Thymus (tissue), 11 donors: ENCODE data around the gene POMT2. TPM values are rescaled to one million over a fixed set of nuclear protein-coding genes. Genes with fewer than 3 reads are reported as not detected.

Source experiments
- DNase-seq, 9 donors: peaks; one replicate each; pipeline ENCODE4 v3.0.0-alpha.2; 2013; ENCODE audit warnings: low spot score in 9 of 9, low read depth in 6 of 9, missing footprints in 1 of 9
- H3K27ac ChIP-seq, 2 donors: one replicate each; pipeline ENCODE4 v1.5.1; 2013; ENCODE audit warnings: control low read depth in 1 of 2, low read depth in 1 of 2, low read length in 1 of 2, mild to moderate bottlenecking in 1 of 2, moderate library complexity in 1 of 2
- H3K27me3 ChIP-seq, 2 donors: one replicate each; pipeline ENCODE4 v1.5.1; 2013; ENCODE audit warnings: low read length in 1 of 2; ENCODE audit not compliant: control insufficient read depth in 2 of 2, insufficient read depth in 1 of 2
- H3K36me3 ChIP-seq, 2 donors: one replicate each; pipeline ENCODE4 v1.5.1; 2013; ENCODE audit warnings: low read length in 1 of 2, mild to moderate bottlenecking in 1 of 2, moderate library complexity in 1 of 2; ENCODE audit not compliant: control insufficient read depth in 2 of 2, insufficient read depth in 2 of 2
- H3K4me1 ChIP-seq, 2 donors: one replicate each; pipeline ENCODE4 v1.5.1; 2013; ENCODE audit warnings: low read length in 2 of 2; ENCODE audit not compliant: control insufficient read depth in 2 of 2, insufficient read depth in 2 of 2
- H3K4me3 ChIP-seq, 2 donors: one replicate each; pipeline ENCODE4 v1.5.1; 2013; ENCODE audit warnings: low read length in 2 of 2, control low read depth in 1 of 2, mild to moderate bottlenecking in 1 of 2
- H3K9me3 ChIP-seq, 2 donors: one replicate each; pipeline ENCODE4 v1.5.1; 2013; ENCODE audit warnings: low read length in 1 of 2, mild to moderate bottlenecking in 1 of 2; ENCODE audit not compliant: control insufficient read depth in 2 of 2, insufficient read depth in 1 of 2
- WGBS: extraction: QIAGEN DNeasy Blood & Tissue Kit; methylation state at CpG from one replicate; pipeline ENCODE4 v1.1.7; 2013; 5-methylcytosine and 5-hydroxymethylcytosine counted together
- polyA plus RNA-seq: library from polyadenylated mRNA; stranded (reverse); fragments of 200-250 nt; gene quantifications from one replicate; pipeline ENCODE4 v1.2.3, GENCODE V29; 2013
- total RNA-seq: library from RNA; stranded (reverse); fragments of 120-200 nt; gene quantifications from one replicate; pipeline ENCODE4 v1.2.4, GENCODE V29; 2013
- donor health status: healthy.

The POMT2 gene
- total and polyA plus RNA-seq, 2 donors: 3.5 to 11.1 TPM

DNA sequence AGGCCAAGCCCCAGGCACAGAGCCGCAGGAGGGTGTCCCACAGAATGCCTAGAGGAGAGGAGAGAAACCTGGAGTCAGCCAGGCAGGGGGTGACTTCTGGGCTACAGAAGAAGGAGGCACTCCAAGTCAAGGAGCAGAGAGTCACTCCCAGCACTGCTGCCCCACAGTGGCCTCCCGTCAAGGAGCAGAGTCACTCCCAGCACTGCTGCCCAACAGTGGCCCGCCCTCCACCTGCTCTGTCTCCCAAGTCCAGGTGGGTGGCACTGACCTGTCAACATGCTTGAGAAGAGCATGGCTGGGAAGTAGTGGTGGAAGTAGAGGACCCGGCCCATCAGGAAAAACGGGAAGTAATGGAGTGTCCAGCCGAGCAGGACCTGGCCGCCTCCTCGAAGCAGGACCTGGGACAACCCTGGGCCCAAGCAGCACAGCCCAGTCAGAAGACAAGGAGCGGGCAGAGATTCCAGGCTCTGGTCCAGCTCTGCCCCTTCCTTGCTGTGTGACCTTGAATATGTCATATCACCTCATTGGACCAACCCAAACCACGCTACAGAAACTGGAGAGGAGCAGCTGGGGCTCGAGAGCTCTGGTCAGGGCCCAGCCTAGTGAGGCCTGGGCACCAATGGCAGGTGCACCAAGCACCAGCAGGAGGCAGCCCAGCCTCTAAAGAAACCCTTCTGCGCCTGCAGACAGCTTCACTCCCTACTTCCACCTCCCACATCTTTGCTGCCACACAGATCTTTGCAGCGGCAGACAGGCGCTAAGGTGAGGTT is 42.0 kb downstream of the POMT2 start:
- H3K36me3 ChIP-seq: no peaks in the 10 kb centered on the region
- DNase-seq: no peak

DNA sequence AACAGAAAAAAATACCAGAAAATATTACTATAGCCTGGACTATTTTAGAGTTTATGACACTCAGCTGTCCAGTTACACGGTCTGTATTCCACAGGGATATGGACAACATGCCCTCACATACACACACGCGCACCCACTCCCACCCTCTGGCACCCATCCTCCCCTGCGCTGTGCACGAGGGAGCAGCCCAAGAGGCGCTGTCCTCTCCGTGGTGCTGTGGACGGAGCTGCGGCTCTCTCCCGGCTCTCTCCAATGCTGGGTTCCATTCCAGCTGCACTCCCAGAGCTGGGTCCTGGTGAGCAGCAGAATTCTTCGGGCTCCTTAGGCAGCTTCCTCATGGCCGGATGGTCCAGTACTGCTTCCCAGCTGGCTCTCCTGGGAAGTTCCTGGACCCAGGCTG is 43.7 kb downstream of the POMT2 start:
- Histone ChIP-seq H3K36me3 (no peaks in the 10 kb centered on the region), H3K4me3 (no peak overlapping the region), H3K9me3 (no peaks in the 10 kb centered on the region), H3K4me1 (no peaks in the 10 kb centered on the region), H3K27ac (no peak overlapping the region), H3K27me3 (peaks cover 4 to 9% of the 10 kb centered on the region in 2 donors)
- 92% methylated on average over 12 of the region's 12 CpGs for WGBS
- no peak for DNase-seq

More for the DNA sequence above, 42.0 kb downstream of the POMT2 start:
- H3K27ac ChIP-seq: no peak overlapping the region
- H3K4me1 ChIP-seq: no peaks in the 10 kb centered on the region
- no peaks in the 10 kb centered on the region for H3K9me3 ChIP-seq
- WGBS: 99% methylated on average over 14 of the region's 14 CpGs
- H3K4me3 ChIP-seq: no peak overlapping the region
- no peaks in the 10 kb centered on the region for H3K27me3 ChIP-seq

DNA sequence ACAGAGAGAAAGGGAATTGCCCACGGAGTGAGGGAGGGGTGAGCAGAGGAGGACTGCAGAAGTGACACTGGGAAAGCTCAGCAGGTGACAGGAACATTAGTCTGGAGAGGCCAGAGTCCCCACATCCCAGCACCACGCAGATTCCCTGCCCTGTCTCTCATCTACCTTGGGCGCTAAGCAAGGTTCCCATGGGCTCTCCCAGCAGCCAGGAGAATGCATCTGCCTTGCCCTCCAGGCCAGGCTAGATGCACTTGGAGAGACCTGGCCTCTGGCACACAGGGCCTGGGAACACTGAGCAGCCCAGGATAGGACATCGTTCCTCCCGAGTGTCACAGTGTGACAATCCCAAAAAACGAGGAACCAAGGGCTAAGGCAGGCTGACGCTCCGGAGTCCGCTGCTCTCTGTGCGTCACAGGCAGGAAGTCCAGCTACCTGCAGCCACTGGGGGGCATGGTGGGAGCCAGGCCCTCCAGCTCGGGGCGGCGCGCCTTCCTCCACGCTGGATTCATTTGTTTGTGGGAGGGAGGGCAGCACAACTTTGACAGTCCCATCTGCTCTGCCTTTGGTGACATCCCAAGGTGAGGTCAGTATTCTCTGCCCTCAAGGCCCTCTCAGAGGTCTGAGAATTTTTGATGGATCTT is 44.3 kb downstream of the POMT2 start:
- H3K9me3 ChIP-seq: no peaks in the 10 kb centered on the region
- WGBS: 95% methylated on average over 15 of the region's 15 CpGs
- no peak overlapping the region for H3K27ac ChIP-seq
- H3K4me3 ChIP-seq: no peak overlapping the region
- H3K36me3 ChIP-seq: no peaks in the 10 kb centered on the region
- no peak for DNase-seq
- no peaks in the 10 kb centered on the region for H3K4me1 ChIP-seq
- peaks cover 6 to 14% of the 10 kb centered on the region in 2 donors for H3K27me3 ChIP-seq

DNA sequence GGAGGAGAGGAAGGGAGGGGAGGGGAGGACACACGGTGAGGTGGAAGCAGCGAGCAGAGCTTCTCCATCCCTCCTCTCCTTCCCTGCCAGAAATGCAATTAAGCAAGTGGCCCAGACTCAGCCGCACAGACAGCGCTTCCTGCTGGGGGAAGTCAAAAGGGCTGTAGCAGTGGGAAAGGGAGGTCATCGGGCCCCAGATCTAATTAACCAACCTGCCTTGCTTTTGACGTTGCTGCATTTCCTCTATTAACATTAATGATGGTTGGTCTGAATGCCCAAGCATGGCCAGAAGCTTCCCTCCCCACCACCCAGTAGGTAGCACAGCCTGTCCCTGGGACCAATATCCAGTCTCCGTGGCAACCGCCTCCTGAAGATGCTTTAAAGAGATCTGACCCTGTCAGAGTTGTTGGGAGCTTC is 45.1 kb downstream of the POMT2 start:
- DNase-seq: no peak
- Histone ChIP-seq H3K9me3 (no peaks in the 10 kb centered on the region), H3K4me3 (no peak overlapping the region), H3K27ac (no peak overlapping the region), H3K36me3 (no peaks in the 10 kb centered on the region), H3K27me3 (peaks cover 14 to 22% of the 10 kb centered on the region in 2 donors), H3K4me1 (no peaks in the 10 kb centered on the region)
- 75% methylated on average over 8 of the region's 8 CpGs for WGBS

DNA sequence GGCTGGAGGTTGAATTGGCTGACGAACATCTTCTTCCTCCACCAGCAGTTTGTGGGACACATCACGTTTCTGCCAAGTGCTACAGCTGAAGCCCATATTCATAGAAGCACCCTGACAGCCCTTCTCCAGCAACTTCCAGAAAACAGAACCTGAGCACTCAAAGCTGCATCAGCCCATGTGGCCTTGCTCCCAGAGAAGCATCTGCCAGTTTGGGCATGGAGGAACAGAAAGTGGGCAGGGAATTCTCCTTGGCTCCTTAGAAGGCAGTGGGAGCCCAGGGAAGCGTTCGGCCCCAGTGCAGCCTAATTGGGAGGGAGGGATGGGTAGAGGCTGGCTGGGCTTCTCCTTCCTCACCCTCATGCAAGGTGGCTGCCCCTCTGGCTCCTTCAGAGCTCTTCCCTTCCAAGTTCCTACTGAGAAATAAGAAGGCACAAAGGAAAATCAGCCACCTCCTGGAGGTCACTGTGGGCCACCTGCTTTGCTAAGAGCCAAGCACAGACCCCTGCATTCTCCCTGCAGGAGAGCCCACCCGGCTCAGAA is 45.6 kb downstream of the POMT2 start:
- Histone ChIP-seq H3K27me3 (peaks cover 19 to 27% of the 10 kb centered on the region in 2 donors), H3K36me3 (no peaks in the 10 kb centered on the region), H3K27ac (no peak overlapping the region), H3K9me3 (no peaks in the 10 kb centered on the region), H3K4me3 (no peak overlapping the region), H3K4me1 (no peaks in the 10 kb centered on the region)
- DNase-seq: no peak
- WGBS: 96% methylated on average over 5 of the region's 5 CpGs

DNA sequence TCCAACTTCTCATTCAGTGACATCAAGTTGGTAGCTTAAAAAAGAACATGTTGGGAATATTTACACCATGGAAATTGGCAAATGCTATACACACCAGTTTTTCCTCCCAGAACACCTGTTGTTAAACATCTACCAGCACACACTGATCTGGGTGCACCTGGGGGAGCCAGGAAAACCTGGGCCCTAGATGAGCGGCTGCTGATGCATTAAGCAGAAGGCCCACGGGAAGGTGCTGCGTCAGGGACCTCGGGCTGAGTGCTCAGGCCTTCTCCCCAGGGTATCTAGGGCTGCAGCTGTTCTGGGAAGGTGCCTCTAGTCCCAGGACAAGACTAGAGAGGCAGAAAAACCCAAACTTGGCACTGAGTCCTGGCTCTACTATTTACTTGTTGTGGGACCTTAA is 46.9 kb downstream of the POMT2 start:
- Histone ChIP-seq H3K36me3 (no peaks in the 10 kb centered on the region), H3K27me3 (peaks cover 29 to 40% of the 10 kb centered on the region in 2 donors), H3K4me1 (no peaks in the 10 kb centered on the region), H3K27ac (no peak overlapping the region), H3K4me3 (no peak overlapping the region), H3K9me3 (no peaks in the 10 kb centered on the region)
- WGBS: 82% methylated on average over 4 of the region's 4 CpGs
- no peak for DNase-seq

DNA sequence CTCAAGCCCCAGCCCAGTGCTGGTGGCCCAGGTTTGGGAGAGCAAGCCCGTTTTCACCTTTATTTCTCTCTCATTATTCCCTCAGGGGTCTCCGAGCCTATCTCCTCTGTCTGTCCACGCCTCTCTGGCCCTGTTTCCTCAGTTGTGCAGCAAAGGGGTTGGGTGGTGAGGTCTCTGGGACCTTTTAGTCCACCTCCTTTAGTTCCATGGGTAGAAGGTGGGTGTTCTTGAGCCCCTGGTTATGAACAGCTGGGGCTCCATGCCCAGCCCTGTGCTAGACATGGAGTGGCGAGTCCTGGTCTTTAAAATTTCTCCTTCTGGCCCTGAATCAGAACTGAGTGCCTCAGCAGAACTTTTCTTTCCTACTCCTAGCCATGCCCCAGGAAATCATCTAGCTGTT is 48.4 kb downstream of the POMT2 start:
- Histone ChIP-seq H3K27ac (no peak overlapping the region), H3K36me3 (no peaks in the 10 kb centered on the region), H3K4me3 (no peak overlapping the region), H3K9me3 (no peaks in the 10 kb centered on the region), H3K4me1 (no peaks in the 10 kb centered on the region), H3K27me3 (peaks cover 36 to 53% of the 10 kb centered on the region in 2 donors)
- no peak for DNase-seq
- 93% methylated on average over 4 of the region's 4 CpGs for WGBS

DNA sequence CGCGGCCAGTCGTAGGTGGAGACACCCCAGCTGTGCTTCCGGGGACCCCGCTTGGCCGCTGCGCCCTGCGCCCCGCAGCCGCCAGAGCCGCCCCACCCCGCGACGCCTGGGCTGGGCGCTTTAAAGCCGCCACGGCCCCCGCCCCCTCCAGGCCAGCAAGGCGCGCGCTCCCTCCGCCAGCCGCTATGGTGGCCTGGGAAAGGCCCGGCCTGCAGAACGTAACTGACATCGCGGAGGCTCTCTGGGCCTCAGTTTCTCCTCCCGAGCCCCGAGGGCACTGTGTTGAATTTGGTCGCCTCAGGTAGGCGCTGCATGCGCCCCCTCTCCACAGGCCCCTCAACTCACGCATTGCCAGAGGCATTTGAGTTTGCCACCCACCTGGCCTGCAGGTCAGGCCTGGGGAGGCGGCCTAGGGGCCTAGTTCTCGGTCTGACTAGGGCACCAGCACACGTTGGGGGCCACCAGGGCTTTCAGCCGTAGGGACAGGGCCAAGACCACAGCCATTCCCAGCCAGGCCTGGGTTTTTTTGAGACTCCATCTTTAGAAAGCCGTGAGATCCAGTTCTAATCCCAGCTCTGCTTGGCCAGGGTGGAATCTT is 49.5 kb downstream of the POMT2 start, which contains the start of gene NGB:
TSS of gene NGB (minus strand) at position 94 of the 598 bp plus-strand sequence. CDS start 269 bp downstream, outside the sequence.
- H3K4me1 ChIP-seq: no peaks in the 10 kb centered on the region
- H3K4me3 ChIP-seq: no peak within 1 kb of the TSS
- no peaks in the 10 kb centered on the region for H3K9me3 ChIP-seq
- no peak within 1 kb of the TSS for H3K27ac ChIP-seq
- no peak for DNase-seq
- peaks cover 36 to 55% of the 10 kb centered on the region in 2 donors for H3K27me3 ChIP-seq
- H3K36me3 ChIP-seq: no peaks in the 10 kb centered on the region
- WGBS: 25% methylated on average over 38 of the region's 38 CpGs
